GM23338 (cell line): ENCODE data around the gene SAFB. TPM values are rescaled to one million over a fixed set of nuclear protein-coding genes. Genes with fewer than 3 reads are reported as not detected.

Source experiments
- ATAC-seq: fragments of 200-7000 bp; cut with Tn5 transposase; 3 replicates; pipeline ENCODE4 v1.9.1; 2020
- DNase-seq: peaks from one replicate; pipeline ENCODE4 v3.0.0-alpha.2; 2015; ENCODE audit warnings: low spot score
- H2AFZ ChIP-seq: fragments of 200-600 bp; sonication (generic); 2 replicates; pipeline ENCODE4 v1.8.0; 2016; ENCODE audit warnings: antibody characterized with exemption, mild to moderate bottlenecking, moderate library complexity
- H3F3A ChIP-seq: fragments of 200-600 bp; sonication (generic); replicated peaks from 2 replicates; pipeline ENCODE4 v1.8.0; 2017; ENCODE audit warnings: antibody characterized with exemption, mixed run types, low read depth
- H3K27ac ChIP-seq: fragments of 200-600 bp; sonication (generic); 2 replicates; pipeline ENCODE4 v1.6.1; 2016; ENCODE audit warnings: low read depth
- H3K27me3 ChIP-seq: fragments of 200-600 bp; sonication (generic); 2 replicates; pipeline ENCODE4 v1.8.0; 2016; ENCODE audit warnings: mild to moderate bottlenecking, mixed run types, moderate library complexity; ENCODE audit not compliant: insufficient read depth
- H3K36me3 ChIP-seq: fragments of 200-600 bp; sonication (generic); 2 replicates; pipeline ENCODE4 v1.8.0; 2016; ENCODE audit warnings: mild to moderate bottlenecking; ENCODE audit not compliant: insufficient read depth
- H3K4me1 ChIP-seq: fragments of 200-600 bp; sonication (generic); 2 replicates; pipeline ENCODE4 v1.8.0; 2016; ENCODE audit warnings: mild to moderate bottlenecking, moderate library complexity; ENCODE audit not compliant: insufficient read depth
- H3K4me2 ChIP-seq: fragments of 200-600 bp; sonication (generic); 2 replicates; pipeline ENCODE4 v1.7.1; 2017; ENCODE audit warnings: mixed run types
- H3K4me3 ChIP-seq: fragments of 200-600 bp; sonication (generic); 2 replicates; pipeline ENCODE4 v1.6.1; 2016; ENCODE audit warnings: mixed run types
- H3K79me2 ChIP-seq: fragments of 200-600 bp; sonication (generic); replicated peaks from 2 replicates; pipeline ENCODE4 v1.8.0; 2017; ENCODE audit warnings: mild to moderate bottlenecking; ENCODE audit not compliant: insufficient read depth
- H3K9me2 ChIP-seq: fragments of 200-600 bp; sonication (generic); 2 replicates; pipeline ENCODE4 v1.8.0; 2017; ENCODE audit not compliant: insufficient read depth
- H4K20me1 ChIP-seq: fragments of 200-600 bp; sonication (generic); replicated peaks from 2 replicates; pipeline ENCODE4 v1.8.0; 2017; ENCODE audit warnings: mild to moderate bottlenecking; ENCODE audit not compliant: insufficient read depth
- H3K27ac Mint-ChIP-seq: 2 replicates; pipeline ENCODE4 v1.8.0; 2020; ENCODE audit warnings: inconsistent platforms, mild to moderate bottlenecking, moderate library complexity, mixed read lengths
- H3K27me3 Mint-ChIP-seq: 3 replicates; pipeline ENCODE4 v1.8.0; 2022; ENCODE audit warnings: low read depth, mild to moderate bottlenecking, moderate library complexity, mixed read lengths, inconsistent platforms; ENCODE audit not compliant: insufficient read depth, poor library complexity
- H3K36me3 Mint-ChIP-seq: 3 replicates; pipeline ENCODE4 v1.8.0; 2021; ENCODE audit warnings: low read depth, mild to moderate bottlenecking, inconsistent platforms, moderate library complexity, mixed read lengths
- H3K4me1 Mint-ChIP-seq: 3 replicates; pipeline ENCODE4 v1.8.0; 2020; ENCODE audit warnings: mild to moderate bottlenecking, inconsistent platforms, mixed read lengths
- H3K4me3 Mint-ChIP-seq: 3 replicates; pipeline ENCODE4 v1.8.0; 2021; ENCODE audit warnings: moderate library complexity, mild to moderate bottlenecking, inconsistent platforms, mixed read lengths
- H3K9me3 Mint-ChIP-seq: 3 replicates; pipeline ENCODE4 v1.8.0; 2020; ENCODE audit warnings: moderate library complexity, mild to moderate bottlenecking, inconsistent platforms, mixed read lengths
- EZH2phosphoT487 ChIP-seq: fragments of 200-600 bp; sonication (generic); IDR thresholded peaks from one replicate; pipeline ENCODE4 v1.8.1; 2018; ENCODE audit warnings: antibody characterized with exemption; ENCODE audit not compliant: unreplicated experiment
- NANOG ChIP-seq: IDR thresholded peaks from 2 replicates; pipeline ENCODE4 v1.6.1; 2016; ENCODE audit warnings: antibody characterized with exemption, borderline replicate concordance
- ZNF114 ChIP-seq: fragments of 250-450 bp; sonication (Bioruptor Pico); IDR thresholded peaks from 2 replicates; pipeline ENCODE4 v1.5.0; 2020; ENCODE audit warnings: mild to moderate bottlenecking, moderate library complexity
- ZNF331 ChIP-seq: fragments of 250-450 bp; sonication (Bioruptor Pico); IDR thresholded peaks from 2 replicates; pipeline ENCODE4 v1.5.0; 2020; ENCODE audit warnings: low read depth, mild to moderate bottlenecking, moderate library complexity
- ZNF462 ChIP-seq: fragments of 250-450 bp; sonication (Bioruptor Pico); IDR thresholded peaks from 2 replicates; pipeline ENCODE4 v1.5.0; 2020; ENCODE audit warnings: mild to moderate bottlenecking, moderate library complexity
- polyA plus RNA-seq: library from polyadenylated mRNA; unstranded; fragments of >200 nt; fragmentation: Nextera tagmentation; extraction: Ambion mirVana; gene quantifications from 2 replicates; pipeline ENCODE4 v1.2.1, GENCODE V29; 2016
- total RNA-seq: library from RNA; depleted of rRNA; stranded (reverse); fragments of >200 nt; shearing (Covaris generic); gene quantifications from 2 replicates; pipeline ENCODE4 v1.2.3, GENCODE V29; 2014
- TF ChIP-seq, protein P1 (sequence below): IDR thresholded peaks from one replicate; pipeline ENCODE4 v1.6.1; 2018; ENCODE audit warnings: antibody characterized with exemption; ENCODE audit not compliant: unreplicated experiment

The SAFB gene
- total and polyA plus RNA-seq, 2 experiments from 2014 or later: 85.2 to 109 TPM

DNA sequence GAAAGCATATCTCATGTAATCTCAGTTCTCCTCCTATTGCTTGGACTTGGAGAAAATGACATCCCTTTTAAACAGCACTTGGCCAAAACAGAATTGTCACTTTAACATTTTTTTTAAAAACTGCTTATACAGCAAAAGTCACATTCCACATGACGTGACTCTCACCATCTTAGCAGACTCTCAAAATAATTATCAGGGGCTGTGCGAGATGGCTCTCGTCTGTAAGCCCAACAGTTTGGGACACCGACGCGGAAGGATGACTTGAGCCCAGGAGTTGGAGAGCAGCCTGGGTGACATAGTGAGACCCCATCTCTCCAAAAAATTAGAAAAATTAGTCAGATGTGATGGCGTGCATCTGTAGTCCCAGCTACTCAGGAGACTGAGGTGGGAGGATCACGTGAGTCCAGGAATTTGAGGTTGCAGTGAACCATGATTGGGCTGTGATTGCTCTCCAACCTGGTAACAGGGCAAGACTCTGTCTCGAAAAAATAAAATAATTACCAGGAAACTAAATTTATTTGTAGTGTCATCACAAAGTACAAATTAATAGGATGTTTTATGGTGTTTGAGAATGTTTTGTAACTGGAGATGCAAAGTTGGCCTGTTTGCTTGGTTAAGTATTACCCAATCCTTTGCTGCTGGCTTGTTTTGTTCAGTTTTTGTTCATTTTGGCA, 8.8 kb downstream of the SAFB start:
- Histone ChIP-seq H4K20me1 (peaks cover 87% of the 10 kb centered on the region), H3K4me1 (no peaks in the 10 kb centered on the region), H3K27ac (peak overlapping the region; percentile 51; the same call in 1 of the 2 replicates), H3K27me3 (no peaks in the 10 kb centered on the region), H3K36me3 (peaks cover 15% of the 10 kb centered on the region), H3K4me2 (no peak overlapping the region), H3K79me2 (peaks cover 100% of the 10 kb centered on the region), H3F3A (0 out of 2 replicates have a peak, but pooled peaks cover 15% of the 10 kb centered on the region), H3K4me3 (no peak overlapping the region), H3K9me2 (no peaks in the 10 kb centered on the region), H2AFZ (no peak overlapping the region)
- H3K27ac Mint-ChIP-seq: 0 out of 2 replicates have a peak overlapping the region, but pooled peaks have one; percentile 29
- H3K4me1 Mint-ChIP-seq: peaks cover 5% of the 10 kb centered on the region; the same call in 2 of the 3 replicates
- H3K9me3 Mint-ChIP-seq: no peaks in the 10 kb centered on the region
- H3K4me3 Mint-ChIP-seq: no peak overlapping the region
- DNase-seq: no peak
- H3K27me3 Mint-ChIP-seq: no peaks in the 10 kb centered on the region
- no peak for ATAC-seq
- TF ChIP-seq ZNF462 (CRISPR knock-in tag): no peak
- no peak for TF ChIP-seq ZNF114 (CRISPR knock-in tag)
- TF ChIP-seq NANOG: no peak
- no peak for TF ChIP-seq EZH2phosphoT487
- TF ChIP-seq, protein P1, sequence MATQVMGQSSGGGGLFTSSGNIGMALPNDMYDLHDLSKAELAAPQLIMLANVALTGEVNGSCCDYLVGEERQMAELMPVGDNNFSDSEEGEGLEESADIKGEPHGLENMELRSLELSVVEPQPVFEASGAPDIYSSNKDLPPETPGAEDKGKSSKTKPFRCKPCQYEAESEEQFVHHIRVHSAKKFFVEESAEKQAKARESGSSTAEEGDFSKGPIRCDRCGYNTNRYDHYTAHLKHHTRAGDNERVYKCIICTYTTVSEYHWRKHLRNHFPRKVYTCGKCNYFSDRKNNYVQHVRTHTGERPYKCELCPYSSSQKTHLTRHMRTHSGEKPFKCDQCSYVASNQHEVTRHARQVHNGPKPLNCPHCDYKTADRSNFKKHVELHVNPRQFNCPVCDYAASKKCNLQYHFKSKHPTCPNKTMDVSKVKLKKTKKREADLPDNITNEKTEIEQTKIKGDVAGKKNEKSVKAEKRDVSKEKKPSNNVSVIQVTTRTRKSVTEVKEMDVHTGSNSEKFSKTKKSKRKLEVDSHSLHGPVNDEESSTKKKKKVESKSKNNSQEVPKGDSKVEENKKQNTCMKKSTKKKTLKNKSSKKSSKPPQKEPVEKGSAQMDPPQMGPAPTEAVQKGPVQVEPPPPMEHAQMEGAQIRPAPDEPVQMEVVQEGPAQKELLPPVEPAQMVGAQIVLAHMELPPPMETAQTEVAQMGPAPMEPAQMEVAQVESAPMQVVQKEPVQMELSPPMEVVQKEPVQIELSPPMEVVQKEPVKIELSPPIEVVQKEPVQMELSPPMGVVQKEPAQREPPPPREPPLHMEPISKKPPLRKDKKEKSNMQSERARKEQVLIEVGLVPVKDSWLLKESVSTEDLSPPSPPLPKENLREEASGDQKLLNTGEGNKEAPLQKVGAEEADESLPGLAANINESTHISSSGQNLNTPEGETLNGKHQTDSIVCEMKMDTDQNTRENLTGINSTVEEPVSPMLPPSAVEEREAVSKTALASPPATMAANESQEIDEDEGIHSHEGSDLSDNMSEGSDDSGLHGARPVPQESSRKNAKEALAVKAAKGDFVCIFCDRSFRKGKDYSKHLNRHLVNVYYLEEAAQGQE: no peak
- no peak for TF ChIP-seq ZNF331 (CRISPR knock-in tag)
- H3K36me3 Mint-ChIP-seq: peaks cover 42% of the 10 kb centered on the region
